Fibroblast of skin of scalp (primary cell): ENCODE results near the gene ST6GALNAC1.
"Not testable (repeated sequence)": the region's sequence is repeated elsewhere in the genome, so short reads cannot be mapped to it uniquely, and the experiment has no call there.

Experiments
- DNase-seq: peaks from one replicate; pipeline ENCODE4 v3.0.0-alpha.2; 2013

The ST6GALNAC1 gene

GRCh38 chr17:76611080-76611749 is 32.3 kb downstream of the ST6GALNAC1 start:
- not testable (repeated sequence) for DNase-seq

GRCh38 chr17:76606685-76607084 is 36.9 kb downstream of the ST6GALNAC1 start:
- not testable (repeated sequence) for DNase-seq

GRCh38 chr17:76601065-76601464 is 42.5 kb downstream of the ST6GALNAC1 start:
- DNase-seq, result no peak

- DNase-seq, result no peak
These were observed 43.7 kb downstream of the ST6GALNAC1 start for GRCh38 chr17:76599694-76600460.

GRCh38 chr17:76598004-76598439 is 45.5 kb downstream of the ST6GALNAC1 start:
- DNase-seq, result no peak

GRCh38 chr17:76597156-76598003 is 46.2 kb downstream of the ST6GALNAC1 start:
- no peak for DNase-seq

GRCh38 chr17:76594690-76595089 is 48.9 kb downstream of the ST6GALNAC1 start:
- DNase-seq, result peak; percentile 11

GRCh38 chr17:76593959-76594358 is 49.6 kb downstream of the ST6GALNAC1 start:
- no peak for DNase-seq

GRCh38 chr17:76593384-76593826 is 50.2 kb downstream of the ST6GALNAC1 start:
- no peak for DNase-seq

GRCh38 chr17:76588182-76588581 is 55.4 kb downstream of the ST6GALNAC1 start:
- DNase-seq, result no peak

- no peak for DNase-seq
These were observed 56.6 kb downstream of the ST6GALNAC1 start for GRCh38 chr17:76586741-76587487.

- DNase-seq, result peak; percentile 27
These were observed 57.6 kb downstream of the ST6GALNAC1 start, which contains the start of gene ST6GALNAC2 for GRCh38 chr17:76585649-76586593. Gene ST6GALNAC2, minus strand, starts transcription at chr17:76585860. Its CDS starts 52 bp downstream, at chr17:76585808.

GRCh38 chr17:76585033-76585648 is 58.4 kb downstream of the ST6GALNAC1 start:
- no peak for DNase-seq

- no peak for DNase-seq
These were observed 59.0 kb downstream of the ST6GALNAC1 start for GRCh38 chr17:76584427-76585032.

GRCh38 chr17:76582660-76583059 is 60.9 kb downstream of the ST6GALNAC1 start:
- no peak for DNase-seq

GRCh38 chr17:76581515-76581914 is 62.0 kb downstream of the ST6GALNAC1 start:
- no peak for DNase-seq

GRCh38 chr17:76579281-76579680 is 64.3 kb downstream of the ST6GALNAC1 start:
- DNase-seq, result no peak

- no peak for DNase-seq
These were observed 65.2 kb downstream of the ST6GALNAC1 start for GRCh38 chr17:76578376-76578775.

GRCh38 chr17:76577876-76578275 is 65.7 kb downstream of the ST6GALNAC1 start:
- DNase-seq, result no peak

- no peak for DNase-seq
These were observed 67.4 kb downstream of the ST6GALNAC1 start for GRCh38 chr17:76576189-76576588.
